ENCODE measurements around the gene XYLT1. TPM values are rescaled to one million over a fixed set of nuclear protein-coding genes. Genes with fewer than 3 reads are reported as not detected.

Gene XYLT1
- total and polyA plus RNA-seq, 9 of the 15 experiments (the other 6 are each of a cell fraction or from before 2014, with no cell fraction given): 0.03 to 0.09 (median 0.08) TPM; not detected in 6

GRCh38 chr16:17289050-17289449 lies 181.7 kb downstream of the XYLT1 start:
- Histone ChIP-seq H3K9me3 (replicated peaks; ENCODE audit: control insufficient read depth, insufficient read depth, low read depth, low read length) (no peaks in the 10 kb centered on the region), H3K79me2 (ENCODE audit: control insufficient read depth, insufficient read depth, low read length) (no peaks in the 10 kb centered on the region), H3K27ac (ENCODE audit: extremely low read depth, low read depth, low read length) (no peak overlapping the region), H3K4me3 (no peak overlapping the region), H4K20me1 (replicated peaks; ENCODE audit: control insufficient read depth, insufficient read depth, low read length) (peaks cover 3% of the 10 kb centered on the region; the same call in 1 of the 2 replicates), H2AFZ (ENCODE audit: low read depth, low read length) (no peak overlapping the region), H3K9me1 (ENCODE audit: control insufficient read depth, insufficient read depth, low read length) (no peaks in the 10 kb centered on the region), H3K4me2 (ENCODE audit: insufficient read depth, low read length) (no peak overlapping the region), H3K27me3 (ENCODE audit: control insufficient read depth in 2 of 2, insufficient read depth in 2 of 2, low read length in 2 of 2) (peaks cover 3 to 31% of the 10 kb centered on the region in 2 experiments; a peak in 3 of 5 replicates), H3K9ac (ENCODE audit: insufficient read depth in 1 of 2, low read depth in 2 of 2, low read length in 2 of 2) (no peak overlapping the region), H3K36me3 (ENCODE audit: control insufficient read depth, insufficient read depth, low read length) (no peaks in the 10 kb centered on the region), H3K4me1 (replicated peaks in 1 of 2; ENCODE audit: control insufficient read depth in 2 of 2, insufficient read depth in 2 of 2, low read length in 2 of 2) (no peaks in the 10 kb centered on the region)
- ATAC-seq (no peak), DNase-seq (ENCODE audit: extremely low read depth in 1 of 4, low spot score in 3 of 4) (no peak), FAIRE-seq (no peak)
- intact Hi-C loops (cut with micrococcal nuclease): no loop called here
- no TSS peak for BruUV-seq (replicated peaks)
- in situ Hi-C loops (cut with MboI): no loop called here
- POLR2A ChIA-PET: interaction anchor here (0.6 kb wide), 1 partner anchor 233 kb away, joined by 3 read pairs; no protein-coding TSS in a partner anchor
- CTCF ChIA-PET (ENCODE audit: low intra/inter-chr PET ratio): no interaction called here
- WGBS (ENCODE audit: insufficient coverage, low coverage, missing lambda C conversion rate): 0% methylated on average over 3 of the region's 4 CpGs
- peak; percentile 75 for TF ChIP-seq ZBTB40 (IDR thresholded peaks at IDR 0.05)
- TF ChIP-seq ZBTB40 (CRISPR knock-in tag; IDR thresholded peaks at IDR 0.05): no peak
- TF ChIP-seq RHOXF2B (CRISPR knock-in tag; conservative IDR thresholded peaks at IDR 0.05): no peak
- TF ChIP-seq SREBF1 (IDR thresholded peaks at IDR 0.05; ENCODE audit: borderline replicate concordance, low read depth, low read length): no peak
- no peak for TF ChIP-seq DEAF1 (CRISPR knock-in tag; IDR thresholded peaks at IDR 0.05)

Data from K562 (cell line).